ENCODE measurements around the gene TRPC3.

Gene TRPC3

DNA sequence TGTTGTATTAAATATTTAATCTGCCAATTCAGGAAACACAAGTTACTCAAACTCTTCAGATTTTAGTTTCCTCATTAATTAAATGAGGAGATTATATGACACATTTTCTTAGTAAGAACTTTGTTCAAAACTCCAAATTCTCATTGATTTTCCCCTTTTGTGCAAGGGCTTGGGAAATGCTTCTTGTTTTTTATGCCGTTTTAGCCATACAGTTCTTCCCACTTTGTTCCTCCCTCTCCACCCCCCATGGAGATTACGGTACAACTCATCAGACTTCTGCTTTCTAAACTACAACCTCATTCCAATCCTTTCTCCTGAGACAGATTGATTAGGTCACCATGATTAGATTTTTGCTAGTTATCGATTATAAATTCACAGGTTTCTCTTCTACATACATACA is 70.7 kb downstream of the TRPC3 start:
- no peak for DNase-seq (ENCODE audit: extremely low spot score, insufficient read length, low read depth)
- FAIRE-seq: no peak

GRCh38 chr4:121879135-121879534 is 72.7 kb downstream of the TRPC3 start:
- DNase-seq (ENCODE audit: extremely low spot score, insufficient read length, low read depth): no peak
- FAIRE-seq: no peak

- DNase-seq (ENCODE audit: extremely low spot score, insufficient read length, low read depth): no peak
- no peak for FAIRE-seq
Measured at GRCh38 chr4:121877041-121877773, 74.7 kb downstream of the TRPC3 start.

DNA sequence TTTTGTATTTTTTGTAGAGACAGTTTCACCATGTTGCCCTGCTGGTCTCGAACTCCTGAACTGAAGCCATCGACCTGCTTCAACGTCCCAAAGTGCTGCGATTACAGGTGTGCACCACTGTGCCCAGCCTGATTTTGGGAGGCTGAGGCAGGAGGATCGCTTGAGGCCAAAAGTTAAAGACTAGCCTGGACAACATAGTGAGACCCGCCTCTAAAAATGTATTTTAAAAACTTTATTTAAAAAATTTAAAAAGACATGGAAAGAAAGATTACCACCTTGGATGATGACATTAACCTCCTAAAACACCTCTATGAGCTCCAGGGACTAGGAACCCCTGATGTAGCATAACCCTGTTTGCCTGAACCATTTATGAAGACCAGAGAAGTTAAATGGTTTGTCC is 75.8 kb downstream of the TRPC3 start:
- DNase-seq (ENCODE audit: extremely low spot score, insufficient read length, low read depth) (no peak), FAIRE-seq (no peak)

GRCh38 chr4:121875652-121876051 is 76.2 kb downstream of the TRPC3 start:
- DNase-seq (ENCODE audit: extremely low spot score, insufficient read length, low read depth) (no peak), FAIRE-seq (no peak)

GRCh38 chr4:121873604-121874003 is 78.3 kb downstream of the TRPC3 start:
- DNase-seq (ENCODE audit: extremely low spot score, insufficient read length, low read depth) (no peak), FAIRE-seq (no peak)

- FAIRE-seq: peak; percentile 99
Measured at GRCh38 chr4:121869841-121870822, 81.7 kb downstream of the TRPC3 start, which contains the start of gene BBS7. Gene BBS7, minus strand, starts transcription at chr4:121870474. Its CDS starts 161 bp downstream, at chr4:121870313.

DNA sequence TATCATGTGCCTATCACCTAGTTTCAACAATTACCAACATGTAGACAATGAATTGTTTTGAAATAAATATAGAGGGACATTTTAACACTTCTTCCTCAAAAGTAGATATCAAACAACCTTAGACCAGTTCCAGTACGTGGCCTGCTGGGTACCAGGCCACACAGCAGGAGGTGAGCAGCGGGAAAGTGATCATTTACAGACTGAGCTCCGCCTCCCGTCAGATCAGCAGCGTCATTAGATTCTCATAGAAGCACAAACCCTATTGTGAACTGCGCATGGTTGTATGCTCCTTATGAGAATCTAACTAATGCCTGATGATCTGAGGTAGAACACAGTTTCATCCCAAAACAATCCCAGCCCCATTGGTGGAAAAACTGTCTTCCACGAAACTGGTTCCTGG is 88.1 kb downstream of the TRPC3 start:
- DNase-seq (ENCODE audit: extremely low spot score, insufficient read length, low read depth): no peak
- no peak for FAIRE-seq

More at GRCh38 chr4:121869841-121870822, 81.7 kb downstream of the TRPC3 start, which contains the start of gene BBS7:
- DNase-seq (ENCODE audit: extremely low spot score, insufficient read length, low read depth): peak; percentile 88

DNA sequence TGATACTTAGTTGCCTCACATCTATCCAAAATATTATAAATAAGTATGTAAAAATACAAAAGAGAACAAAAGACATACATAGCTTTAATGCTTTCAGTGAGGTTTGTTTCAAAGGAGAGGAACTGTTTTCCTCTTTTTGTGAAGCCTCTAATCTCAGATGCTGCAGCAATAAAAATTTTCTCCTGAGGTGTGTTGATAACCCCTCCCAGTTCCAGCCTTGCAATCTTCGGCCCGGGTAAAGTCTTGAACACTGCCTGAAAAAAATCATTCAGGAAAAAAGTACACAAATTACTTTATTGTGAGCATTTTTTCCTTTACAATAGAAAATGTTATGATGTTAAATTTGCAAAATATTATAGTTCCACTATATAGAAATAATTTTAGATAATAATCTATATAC is 90.4 kb downstream of the TRPC3 start:
- no peak for FAIRE-seq
- no peak for DNase-seq (ENCODE audit: extremely low spot score, insufficient read length, low read depth)

GRCh38 chr4:121860121-121860520 is 91.7 kb downstream of the TRPC3 start:
- DNase-seq (ENCODE audit: extremely low spot score, insufficient read length, low read depth) (no peak), FAIRE-seq (no peak)

DNA sequence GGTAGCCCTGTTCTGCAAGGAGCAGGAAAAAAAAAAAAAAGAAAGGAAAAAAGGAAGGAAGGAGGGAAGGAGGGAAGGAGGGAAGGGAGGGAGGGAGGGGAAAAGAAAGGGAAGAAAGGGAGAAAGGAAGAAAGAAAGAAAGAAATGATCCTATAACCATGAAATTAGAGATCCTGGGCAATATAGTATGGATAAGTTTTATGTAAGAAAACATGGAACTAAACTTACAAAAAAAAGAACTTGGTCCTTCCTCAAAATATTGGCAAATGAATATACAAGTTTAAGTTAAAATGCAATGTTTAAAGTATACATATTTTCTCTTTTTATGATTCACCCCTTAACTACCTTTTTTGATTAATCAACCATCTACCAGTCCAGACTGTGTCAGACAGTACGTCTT is 100.5 kb downstream of the TRPC3 start:
- DNase-seq (ENCODE audit: extremely low spot score, insufficient read length, low read depth) (no peak), FAIRE-seq (no peak)

DNA sequence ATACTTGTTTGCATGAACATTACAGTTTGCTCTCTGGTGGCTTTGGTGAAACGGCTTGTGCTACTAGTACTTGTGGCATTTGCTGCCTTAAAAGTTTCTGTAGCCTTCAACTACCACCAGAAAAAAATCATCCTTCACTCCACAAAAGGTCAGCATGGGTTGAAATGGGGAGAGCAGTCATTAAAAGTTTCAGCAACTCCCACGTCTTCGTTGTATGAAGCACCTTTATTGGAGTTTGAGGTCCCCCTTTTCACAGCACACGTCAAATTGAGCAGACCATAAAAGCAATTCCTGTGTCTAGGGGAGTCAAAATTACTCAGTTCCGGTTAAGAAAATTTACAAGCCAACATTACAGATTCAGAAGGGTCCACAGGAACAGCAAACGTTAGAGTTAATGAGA is 105.2 kb downstream of the TRPC3 start:
- DNase-seq (ENCODE audit: extremely low spot score, insufficient read length, low read depth): no peak
- no peak for FAIRE-seq

GRCh38 chr4:121842862-121843261 is 109.0 kb downstream of the TRPC3 start:
- no peak for FAIRE-seq
- no peak for DNase-seq (ENCODE audit: extremely low spot score, insufficient read length, low read depth)

DNA sequence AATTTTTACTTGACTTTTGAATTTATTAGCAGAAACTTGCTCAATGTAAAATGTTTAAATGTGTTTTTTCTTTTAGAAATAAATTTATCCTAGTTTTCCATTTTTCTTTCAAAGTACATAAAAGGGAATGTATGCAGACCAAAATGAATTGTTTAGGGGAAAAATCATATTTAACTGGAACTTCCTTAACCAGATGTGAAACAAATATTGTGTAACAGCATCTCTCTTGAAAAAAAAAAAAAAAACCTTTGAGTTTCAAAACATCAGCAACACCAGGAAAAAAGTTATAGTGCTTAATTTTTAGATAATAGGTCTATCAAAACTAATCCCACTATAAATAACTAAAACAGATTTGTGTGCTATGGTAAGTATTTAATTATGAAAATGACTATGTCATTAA is 113.7 kb downstream of the TRPC3 start:
- FAIRE-seq: no peak
- no peak for DNase-seq (ENCODE audit: extremely low spot score, insufficient read length, low read depth)

DNA sequence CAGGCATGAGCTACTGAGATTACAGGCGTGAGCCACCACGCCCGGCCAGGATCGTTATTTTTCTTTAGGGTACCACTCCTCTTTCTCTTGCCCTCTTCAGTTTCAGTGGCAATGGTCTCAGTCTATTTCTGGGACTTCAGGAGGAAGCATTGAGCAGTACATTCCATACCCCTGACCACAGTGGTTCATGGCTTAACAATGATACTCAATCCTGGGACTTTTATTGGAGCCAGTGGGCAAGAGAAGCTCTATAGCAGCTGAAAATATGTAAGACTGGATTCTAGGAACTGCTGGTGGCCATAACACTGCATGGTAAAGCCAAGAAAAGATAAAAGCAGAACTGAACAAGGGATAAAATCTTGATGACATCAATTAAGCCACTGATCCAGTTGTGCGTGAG is 122.3 kb downstream of the TRPC3 start:
- FAIRE-seq: no peak

More for the DNA sequence above, 122.3 kb downstream of the TRPC3 start:
- DNase-seq (ENCODE audit: extremely low spot score, insufficient read length, low read depth): no peak

All from GM18507 (cell line).